ENCODE data around the gene LGR6. TPM values are rescaled to one million over a fixed set of nuclear protein-coding genes. Genes with fewer than 3 reads are reported as not detected.

LGR6 gene
- total RNA-seq, 4 donors from 2014 or later: 1.6 to 4.9 (median 4.1) TPM

GRCh38 chr1:202288177-202288576 lies 94.6 kb downstream of the LGR6 start:
- DNase-seq (ENCODE audit: low spot score in 2 of 2): no peak
- H3K27ac ChIP-seq: no peak overlapping the region

DNA sequence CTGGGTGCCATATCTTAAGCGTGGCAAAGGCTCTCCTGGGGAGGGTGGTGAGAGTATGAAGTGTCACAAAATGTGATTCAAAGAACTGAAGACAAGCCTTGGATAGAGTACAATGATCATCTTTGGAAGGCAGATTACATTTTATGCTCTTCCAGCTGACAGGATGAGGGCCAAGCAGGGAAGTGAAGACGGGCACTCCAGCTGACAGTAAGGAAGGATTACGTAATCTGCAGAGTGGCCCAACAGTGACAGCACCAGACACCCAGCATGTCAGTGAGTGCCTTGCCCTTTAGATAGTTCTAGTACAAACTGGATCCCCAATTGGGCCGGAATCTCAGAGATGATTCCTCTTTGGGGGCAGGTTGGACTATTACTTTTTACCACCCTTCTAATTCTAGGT lies 95.4 kb downstream of the LGR6 start:
- TF ChIP-seq POLR2A (IDR thresholded peaks at IDR 0.05) (no peak), EP300 (IDR thresholded peaks at IDR 0.05) (no peak), POLR2AphosphoS5 (IDR thresholded peaks at IDR 0.05) (no peak), CTCF (IDR thresholded peaks at IDR 0.05) (no peak)
- Histone ChIP-seq H3K9me3 (no peaks in the 10 kb centered on the region), H3K27ac (no peak overlapping the region), H3K27me3 (no peaks in the 10 kb centered on the region), H3K4me3 (no peak overlapping the region), H3K4me1 (no peaks in the 10 kb centered on the region), H3K36me3 (no peaks in the 10 kb centered on the region)
- 81% methylated on average over 3 of the region's 4 CpGs for WGBS
- no peak for DNase-seq (ENCODE audit: low spot score in 2 of 2)

More at GRCh38 chr1:202288177-202288576, 94.6 kb downstream of the LGR6 start:
- peaks cover 8% of the 10 kb centered on the region for H3K4me1 ChIP-seq
- WGBS: 60% methylated on average over 3 of the region's 3 CpGs
- H3K4me3 ChIP-seq: no peak overlapping the region
- no peaks in the 10 kb centered on the region for H3K9me3 ChIP-seq
- H3K27me3 ChIP-seq: no peaks in the 10 kb centered on the region
- TF ChIP-seq CTCF (IDR thresholded peaks at IDR 0.05) (no peak), POLR2A (IDR thresholded peaks at IDR 0.05) (no peak), POLR2AphosphoS5 (IDR thresholded peaks at IDR 0.05) (no peak), EP300 (IDR thresholded peaks at IDR 0.05) (no peak)
- H3K36me3 ChIP-seq: no peaks in the 10 kb centered on the region

- TF ChIP-seq EP300 (IDR thresholded peaks at IDR 0.05) (no peak), CTCF (IDR thresholded peaks at IDR 0.05) (no peak), POLR2AphosphoS5 (IDR thresholded peaks at IDR 0.05) (no peak), POLR2A (IDR thresholded peaks at IDR 0.05) (no peak)
Measured at GRCh38 chr1:202291001-202291400, 97.4 kb downstream of the LGR6 start.

GRCh38 chr1:202291961-202292712 lies 98.5 kb downstream of the LGR6 start:
- H3K9me3 ChIP-seq: no peaks in the 10 kb centered on the region
- no peaks in the 10 kb centered on the region for H3K27me3 ChIP-seq
- TF ChIP-seq POLR2A (IDR thresholded peaks at IDR 0.05): no peak
- no peak for TF ChIP-seq EP300 (IDR thresholded peaks at IDR 0.05)
- TF ChIP-seq CTCF (IDR thresholded peaks at IDR 0.05): no peak
- no peak for TF ChIP-seq POLR2AphosphoS5 (IDR thresholded peaks at IDR 0.05)
- H3K36me3 ChIP-seq: no peaks in the 10 kb centered on the region
- DNase-seq (ENCODE audit: low spot score in 2 of 2): no peak
- H3K27ac ChIP-seq: no peak overlapping the region
- H3K4me3 ChIP-seq: no peak overlapping the region
- 71% methylated on average over 5 of the region's 5 CpGs for WGBS
- no peaks in the 10 kb centered on the region for H3K4me1 ChIP-seq

More at GRCh38 chr1:202291001-202291400, 97.4 kb downstream of the LGR6 start:
- H3K27ac ChIP-seq: no peak overlapping the region
- 58% methylated on average over 2 of the region's 2 CpGs for WGBS
- no peak overlapping the region for H3K4me3 ChIP-seq
- H3K27me3 ChIP-seq: no peaks in the 10 kb centered on the region
- H3K36me3 ChIP-seq: no peaks in the 10 kb centered on the region
- no peak for DNase-seq (ENCODE audit: low spot score in 2 of 2)
- no peaks in the 10 kb centered on the region for H3K9me3 ChIP-seq
- H3K4me1 ChIP-seq: no peaks in the 10 kb centered on the region

- Histone ChIP-seq H3K36me3 (no peaks in the 10 kb centered on the region), H3K27me3 (no peaks in the 10 kb centered on the region), H3K9me3 (no peaks in the 10 kb centered on the region), H3K4me1 (no peaks in the 10 kb centered on the region), H3K27ac (no peak overlapping the region), H3K4me3 (no peak overlapping the region)
- 94% methylated on average over 1 of the region's 1 CpG for WGBS
- TF ChIP-seq CTCF (IDR thresholded peaks at IDR 0.05) (no peak), POLR2A (IDR thresholded peaks at IDR 0.05) (no peak), EP300 (IDR thresholded peaks at IDR 0.05) (no peak), POLR2AphosphoS5 (IDR thresholded peaks at IDR 0.05) (no peak)
- DNase-seq (ENCODE audit: low spot score in 2 of 2): no peak
Measured at GRCh38 chr1:202292773-202293172, 99.2 kb downstream of the LGR6 start.

Data from suprapubic skin (tissue), 4 donors.